GM18517 (cell line): ENCODE results near the gene BUB1B.

Source experiments
- ATAC-seq: cut with Tn5 transposase; IDR thresholded peaks from one replicate; pipeline ENCODE4 v1.9.1; 2021; ENCODE audit warnings: mild to moderate bottlenecking, moderate library complexity; ENCODE audit not compliant: unreplicated experiment

Gene BUB1B

DNA sequence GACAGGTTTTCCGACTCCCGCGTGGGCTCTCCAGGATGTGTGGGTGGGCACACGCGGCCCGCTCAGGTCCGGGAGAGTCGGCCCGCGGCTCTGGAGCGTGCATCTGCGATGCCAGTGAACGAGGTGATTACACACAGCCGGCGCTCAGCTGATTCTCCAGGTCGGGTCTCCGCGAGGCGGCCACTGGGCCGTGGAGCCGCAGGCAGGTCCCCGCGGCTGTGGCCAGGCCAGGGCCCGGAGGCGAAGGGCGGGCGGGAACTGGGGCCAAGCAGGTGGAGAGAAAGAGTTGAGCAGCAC is 91.2 kb downstream of the BUB1B start:
- no peak for ATAC-seq

- ATAC-seq: no peak
Observed at GRCh38 chr15:40252438-40253166, 91.7 kb downstream of the BUB1B start.

GRCh38 chr15:40253167-40253790 is 92.4 kb downstream of the BUB1B start:
- no peak for ATAC-seq

- no peak for ATAC-seq
Observed at GRCh38 chr15:40254452-40254851, 93.6 kb downstream of the BUB1B start.

DNA sequence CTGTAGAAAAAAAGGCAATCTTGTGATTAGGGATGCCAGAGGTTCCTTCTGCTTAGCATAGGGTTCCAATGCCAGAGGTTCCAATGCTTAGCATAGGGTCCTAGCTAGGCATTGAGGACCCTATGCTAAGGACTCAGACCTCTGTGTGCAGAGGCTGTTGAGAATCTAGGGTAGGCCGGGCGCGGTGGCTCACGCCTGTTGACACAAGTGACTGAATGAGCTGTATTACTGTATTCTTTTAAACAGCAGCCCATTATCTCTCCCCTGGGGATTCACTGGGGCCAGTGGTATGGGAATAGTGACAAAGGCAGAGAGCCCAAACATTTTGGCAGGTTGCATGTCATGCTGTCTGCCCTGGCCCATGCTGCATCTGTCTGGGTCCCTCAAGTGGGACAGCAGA is 94.2 kb downstream of the BUB1B start:
- ATAC-seq: no peak

DNA sequence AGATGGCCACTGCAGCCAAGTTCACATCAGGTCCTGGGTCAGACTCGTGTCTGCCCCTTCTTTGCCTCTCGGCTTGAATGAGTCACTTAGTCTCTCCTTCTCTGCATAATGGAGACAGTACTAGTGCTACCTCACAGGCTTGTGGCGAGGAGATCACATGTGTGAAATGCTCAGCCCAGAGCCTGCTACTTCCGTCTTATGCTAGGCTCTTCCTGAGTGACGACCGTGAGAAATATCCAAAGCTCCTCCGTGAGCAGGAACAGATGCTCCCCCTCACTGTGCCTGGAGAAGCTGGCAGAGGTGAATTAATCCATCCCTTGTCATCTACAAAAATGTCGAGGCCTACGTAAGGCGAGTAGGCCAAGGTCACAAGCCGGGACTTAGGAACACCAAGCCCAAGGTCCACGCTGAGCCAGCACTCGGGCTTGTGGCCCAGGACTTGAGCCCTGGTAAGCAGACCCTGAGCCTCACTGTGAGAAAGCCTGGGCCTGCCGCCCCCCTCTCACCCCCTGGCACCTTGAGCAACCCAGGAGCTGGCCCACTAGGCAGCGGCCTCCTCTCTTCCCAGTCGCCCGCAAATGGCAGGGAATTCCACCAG is 95.9 kb downstream of the BUB1B start:
- ATAC-seq: no peak

GRCh38 chr15:40257656-40258450 is 97.0 kb downstream of the BUB1B start:
- ATAC-seq: no peak

GRCh38 chr15:40258544-40258943 is 97.7 kb downstream of the BUB1B start:
- no peak for ATAC-seq

DNA sequence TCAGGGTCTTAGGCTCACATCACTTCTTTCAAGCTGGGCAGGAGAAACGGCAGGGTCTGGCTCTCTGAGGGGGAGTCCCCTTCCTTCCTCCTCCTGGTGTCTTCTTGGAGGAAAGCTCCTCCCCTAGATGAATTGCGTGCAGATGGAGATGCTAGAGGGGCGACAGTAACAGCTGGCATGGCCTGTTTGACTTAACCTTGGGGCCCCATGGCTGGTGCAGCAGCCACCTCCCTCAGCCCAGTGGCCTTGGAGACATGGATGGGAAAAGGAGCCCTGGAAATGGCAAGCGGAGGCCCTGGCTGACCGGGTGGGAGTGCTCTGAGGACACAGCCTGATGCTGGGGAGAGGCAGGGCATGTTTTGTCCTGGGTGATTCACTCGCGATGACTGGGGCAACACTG is 98.2 kb downstream of the BUB1B start:
- ATAC-seq: no peak

- no peak for ATAC-seq
Observed at GRCh38 chr15:40263024-40263754, 102.3 kb downstream of the BUB1B start.

- ATAC-seq: no peak
Observed at GRCh38 chr15:40264321-40265153, 103.7 kb downstream of the BUB1B start.

GRCh38 chr15:40265355-40265754 is 104.5 kb downstream of the BUB1B start:
- no peak for ATAC-seq

- ATAC-seq: no peak
Observed at GRCh38 chr15:40265875-40266274, 105.0 kb downstream of the BUB1B start.

DNA sequence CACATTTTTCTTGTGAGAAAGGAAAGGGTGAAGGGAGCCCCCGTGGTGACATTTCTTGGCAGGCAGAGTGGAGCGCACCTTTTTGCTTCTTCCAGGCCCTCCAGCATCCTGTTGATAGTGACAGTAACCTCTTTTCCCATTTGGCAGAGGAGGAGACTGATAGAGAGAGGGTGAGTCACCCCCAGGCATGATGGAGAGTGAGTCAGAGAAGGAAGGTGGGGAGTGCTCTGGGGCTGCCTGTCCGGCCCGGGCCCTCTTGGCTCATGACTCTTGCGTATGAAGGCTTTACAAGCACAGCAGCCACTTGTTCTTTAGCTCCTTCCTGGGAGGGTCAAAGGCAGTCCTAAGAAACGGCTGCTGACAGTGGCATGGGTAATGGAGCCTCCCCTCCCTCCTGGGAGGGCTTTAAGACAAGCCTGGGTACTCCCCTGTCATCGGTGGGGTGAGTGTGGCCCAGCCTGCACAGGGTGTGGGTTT is 106.0 kb downstream of the BUB1B start:
- ATAC-seq: no peak

GRCh38 chr15:40267670-40268069 is 106.8 kb downstream of the BUB1B start:
- no peak for ATAC-seq

GRCh38 chr15:40269604-40270003 is 108.7 kb downstream of the BUB1B start:
- no peak for ATAC-seq

DNA sequence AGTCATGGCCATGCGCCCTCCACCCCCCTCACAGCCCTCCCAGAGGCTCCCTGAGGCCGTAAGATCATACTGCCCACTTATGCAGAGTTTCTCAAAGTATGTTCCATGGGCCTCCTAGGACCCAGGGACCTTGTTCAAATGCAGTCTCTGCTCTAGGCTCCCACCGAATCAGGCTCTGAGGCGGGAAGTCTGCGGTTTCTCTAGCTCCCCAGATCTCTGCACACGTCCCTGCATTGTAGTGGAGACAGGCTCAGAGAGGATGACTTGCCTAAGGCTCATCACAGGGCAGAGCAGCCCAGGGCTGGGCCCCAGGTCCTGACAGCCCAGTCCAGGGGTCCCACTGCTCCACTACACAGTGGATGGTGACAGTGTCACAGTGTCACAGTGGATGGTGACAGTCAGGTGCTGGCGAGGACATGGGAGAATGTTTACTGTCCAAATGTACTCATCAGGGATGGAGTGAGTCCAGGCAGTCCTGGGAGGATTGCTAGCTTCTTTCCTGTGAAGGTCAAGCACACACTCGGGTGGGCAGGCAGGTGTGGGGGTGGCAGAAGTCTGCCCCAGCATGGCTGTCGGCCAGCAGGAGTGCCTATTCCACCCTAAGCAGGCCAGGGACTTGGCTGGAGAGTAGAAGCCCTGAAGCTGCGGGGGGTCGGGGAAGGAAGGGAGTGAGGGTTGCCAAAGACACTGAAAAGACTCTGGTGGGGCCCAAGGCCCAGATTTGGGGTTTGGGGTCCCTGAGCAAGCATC is 109.6 kb downstream of the BUB1B start:
- ATAC-seq: no peak
